ENCODE results near the gene PFDN6. TPM values are rescaled to one million over a fixed set of nuclear protein-coding genes. Genes with fewer than 3 reads are reported as not detected.

PFDN6 gene
- total and polyA plus RNA-seq, 2 of the 13 experiments (the other 11 are each of a cell fraction or from before 2014, with no cell fraction given) = 75.5 to 87.0 TPM

- no peak for TF ChIP-seq ZNF382 (CRISPR knock-in tag; IDR thresholded peaks at IDR 0.05; ENCODE audit: borderline replicate concordance)
- TF ChIP-seq ZNF709 (CRISPR knock-in tag; IDR thresholded peaks at IDR 0.05) = no peak
- TF ChIP-seq FOSL1 (CRISPR knock-in tag; IDR thresholded peaks at IDR 0.05; ENCODE audit: borderline replicate concordance) = no peak
- TF ChIP-seq FOXA3 (CRISPR knock-in tag; IDR thresholded peaks at IDR 0.05) = peak; percentile 95
- TF ChIP-seq ZBTB7A (CRISPR knock-in tag; IDR thresholded peaks at IDR 0.05) = peak; percentile 71; the same call in 1 of the 2 replicates
- no peak; the same call in 1 of the 2 replicates for TF ChIP-seq ZNF784 (CRISPR knock-in tag; IDR thresholded peaks at IDR 0.05; ENCODE audit: borderline replicate concordance)
- TF ChIP-seq ZNF782 (CRISPR knock-in tag; IDR thresholded peaks at IDR 0.05; ENCODE audit: borderline replicate concordance) = no peak
- TF ChIP-seq ZSCAN29 (CRISPR knock-in tag; conservative IDR thresholded peaks at IDR 0.05) = peak; percentile 62; the same call in 1 of the 2 replicates
- no peak for TF ChIP-seq ZNF318 (CRISPR knock-in tag; IDR thresholded peaks at IDR 0.05)
- no peak for TF ChIP-seq ZKSCAN1 (IDR thresholded peaks at IDR 0.05; ENCODE audit: low read length)
- TF ChIP-seq ZNF841 (CRISPR knock-in tag; IDR thresholded peaks at IDR 0.05; ENCODE audit: borderline replicate concordance) = no peak
- 0 out of 2 replicates have a peak, but pooled peaks have one; percentile 51 for TF ChIP-seq ETV5 (CRISPR knock-in tag; IDR thresholded peaks at IDR 0.05; ENCODE audit: borderline replicate concordance)
- TF ChIP-seq MXD3 (CRISPR knock-in tag; IDR thresholded peaks at IDR 0.05) = peak; percentile 92; the same call in 1 of the 2 replicates
- TF ChIP-seq HNF1B (CRISPR knock-in tag; IDR thresholded peaks at IDR 0.05) = peak; percentile 37; the same call in 1 of the 2 replicates
- TF ChIP-seq HINFP (CRISPR knock-in tag; IDR thresholded peaks at IDR 0.05; ENCODE audit: low read depth) = peak; percentile 61; the same call in 1 of the 2 replicates
Measured at GRCh38 chr6:33288921-33289783, at the start of gene PFDN6, which contains the start of gene WDR46 (continued).
